Measurements from ENCODE around the gene FGGY. TPM values are rescaled to one million over a fixed set of nuclear protein-coding genes. Genes with fewer than 3 reads are reported as not detected.

FGGY gene
- total RNA-seq, 4 donors from 2014 or later = 20.6 to 138 (median 32.8) TPM

- Histone ChIP-seq H3K4me1 (peaks cover 0 to 7% of the 10 kb centered on the region in 2 donors), H3K9me3 (no peaks in the 10 kb centered on the region), H3K27me3 (no peaks in the 10 kb centered on the region), H3K36me3 (no peaks in the 10 kb centered on the region), H3K4me3 (no peak overlapping the region), H3K27ac (no peak overlapping the region)
- no peak for TF ChIP-seq CTCF (IDR thresholded peaks at IDR 0.05)
- TF ChIP-seq POLR2A (IDR thresholded peaks at IDR 0.05) = no peak
- intact Hi-C loops (cut with DNase I; ENCODE audit: low total_unique reads) = no loop called here
- DNase-seq = peak in 1 of 2 donors; percentile 47
Measured at GRCh38 chr1:59360170-59360569, 63.3 kb downstream of the FGGY start.

GRCh38 chr1:59360729-59361128, 63.8 kb downstream of the FGGY start:
- H3K27ac ChIP-seq = no peak overlapping the region
- no peaks in the 10 kb centered on the region for H3K9me3 ChIP-seq
- H3K36me3 ChIP-seq = no peaks in the 10 kb centered on the region
- no peak for TF ChIP-seq CTCF (IDR thresholded peaks at IDR 0.05)
- TF ChIP-seq POLR2A (IDR thresholded peaks at IDR 0.05) = no peak
- no peak overlapping the region for H3K4me3 ChIP-seq
- no peaks in the 10 kb centered on the region for H3K27me3 ChIP-seq
- H3K4me1 ChIP-seq = peaks cover 0 to 2% of the 10 kb centered on the region in 2 donors
- no peak for DNase-seq
- intact Hi-C loops (cut with DNase I; ENCODE audit: low total_unique reads) = no loop called here

- no peaks in the 10 kb centered on the region for H3K36me3 ChIP-seq
- intact Hi-C loops (cut with DNase I; ENCODE audit: low total_unique reads) = no loop called here
- no peak for DNase-seq
- H3K4me3 ChIP-seq = no peak overlapping the region
- no peaks in the 10 kb centered on the region for H3K27me3 ChIP-seq
- no peaks in the 10 kb centered on the region for H3K9me3 ChIP-seq
- no peaks in the 10 kb centered on the region for H3K4me1 ChIP-seq
- TF ChIP-seq CTCF (IDR thresholded peaks at IDR 0.05) = no peak
- no peak for TF ChIP-seq POLR2A (IDR thresholded peaks at IDR 0.05)
- no peak overlapping the region for H3K27ac ChIP-seq
Measured at GRCh38 chr1:59361766-59362165, 64.9 kb downstream of the FGGY start.

- Histone ChIP-seq H3K9me3 (no peaks in the 10 kb centered on the region), H3K27me3 (no peaks in the 10 kb centered on the region), H3K36me3 (no peaks in the 10 kb centered on the region), H3K27ac (no peak overlapping the region), H3K4me3 (no peak overlapping the region), H3K4me1 (peaks cover 0 to 4% of the 10 kb centered on the region in 2 donors)
- DNase-seq = no peak
- intact Hi-C loops (cut with DNase I; ENCODE audit: low total_unique reads) = no loop called here
- TF ChIP-seq CTCF (IDR thresholded peaks at IDR 0.05) = no peak
- TF ChIP-seq POLR2A (IDR thresholded peaks at IDR 0.05) = no peak
Measured at GRCh38 chr1:59364037-59364436, 67.1 kb downstream of the FGGY start.

GRCh38 chr1:59366346-59366745, 69.5 kb downstream of the FGGY start:
- TF ChIP-seq CTCF (IDR thresholded peaks at IDR 0.05) = no peak
- TF ChIP-seq POLR2A (IDR thresholded peaks at IDR 0.05) = no peak
- H3K27me3 ChIP-seq = no peaks in the 10 kb centered on the region
- H3K36me3 ChIP-seq = no peaks in the 10 kb centered on the region
- H3K4me1 ChIP-seq = peaks cover 0 to 4% of the 10 kb centered on the region in 2 donors
- intact Hi-C loops (cut with DNase I; ENCODE audit: low total_unique reads) = no loop called here
- no peak for DNase-seq
- H3K27ac ChIP-seq = peak overlapping the region; percentile 90 to 93
- H3K9me3 ChIP-seq = no peaks in the 10 kb centered on the region
- H3K4me3 ChIP-seq = no peak overlapping the region

All from uterus (tissue), 4 donors.